SU-DHL-6 (cell line): ENCODE results near the gene MAST1.

Experiments used
- H2AFZ ChIP-seq: fragments of 200-600 bp; sonication (generic); 2 replicates; pipeline ENCODE4 v1.6.1; 2014; ENCODE audit warnings: low read depth, mild to moderate bottlenecking, moderate library complexity, mixed read lengths, antibody characterized with exemption, low read length; ENCODE audit not compliant: severe bottlenecking
- H3F3A ChIP-seq: fragments of 200-600 bp; shearing (Covaris generic); 2 replicates; pipeline ENCODE4 v1.6.0; 2016; ENCODE audit warnings: antibody characterized with exemption, mild to moderate bottlenecking; ENCODE audit not compliant: insufficient read depth
- H3K27ac ChIP-seq: fragments of 200-600 bp; sonication (generic); 2 replicates; pipeline ENCODE4 v1.5.1; 2016; ENCODE audit warnings: low read depth, mild to moderate bottlenecking, low read length, moderate library complexity, mixed read lengths
- H3K27me3 ChIP-seq: fragments of 200-600 bp; sonication (generic), shearing (Covaris generic); 2 replicates; pipeline ENCODE4 v1.6.0; 2014; ENCODE audit warnings: mild to moderate bottlenecking, low read length
- H3K36me3 ChIP-seq: fragments of 200-600 bp; sonication (generic); 2 replicates; pipeline ENCODE4 v1.6.1; 2014; ENCODE audit warnings: mild to moderate bottlenecking, low read length, mixed read lengths
- H3K4me2 ChIP-seq: fragments of 300-600, 200-600 bp; shearing (Covaris generic), sonication (generic); 2 replicates; pipeline ENCODE4 v1.6.0; 2014; ENCODE audit warnings: low read length, low read depth, mild to moderate bottlenecking; ENCODE audit not compliant: poor library complexity, severe bottlenecking
- H3K4me3 ChIP-seq: fragments of 200-600 bp; sonication (generic); 2 replicates; pipeline ENCODE4 v1.5.1; 2014; ENCODE audit warnings: antibody characterized with exemption, low read length, mild to moderate bottlenecking, mixed read lengths; ENCODE audit not compliant: insufficient read depth, poor library complexity, severe bottlenecking
- H3K79me2 ChIP-seq: fragments of 200-600 bp; sonication (generic); 2 replicates; pipeline ENCODE4 v1.6.1; 2014; ENCODE audit warnings: mild to moderate bottlenecking, low read length, moderate library complexity; ENCODE audit not compliant: insufficient read depth
- H3K9ac ChIP-seq: fragments of 200-600 bp; sonication (generic); 2 replicates; pipeline ENCODE4 v1.7.0; 2014; ENCODE audit warnings: mild to moderate bottlenecking, low read length
- H3K9me2 ChIP-seq: fragments of 200-600 bp; sonication (generic); replicated peaks from 2 replicates; pipeline ENCODE4 v1.6.1; 2014; ENCODE audit warnings: low read length; ENCODE audit not compliant: insufficient read depth
- H3K9me3 ChIP-seq: fragments of 200-600 bp; sonication (generic); 2 replicates; pipeline ENCODE4 v1.6.1; 2014; ENCODE audit warnings: low read length, mixed read lengths; ENCODE audit not compliant: insufficient read depth
- H4K20me1 ChIP-seq: fragments of 200-600 bp; sonication (generic); 2 replicates; pipeline ENCODE4 v1.6.1; 2014; ENCODE audit warnings: low read depth, mild to moderate bottlenecking, antibody characterized with exemption, low read length, moderate library complexity, mixed read lengths
- CTCF ChIP-seq: fragments of 200-600 bp; sonication (generic); IDR thresholded peaks from one replicate; pipeline ENCODE4 v1.5.1; 2017; ENCODE audit warnings: antibody characterized with exemption, mild to moderate bottlenecking, low read length, moderate library complexity; ENCODE audit not compliant: insufficient read depth, poor library complexity, severe bottlenecking
- EZH2phosphoT487 ChIP-seq: fragments of 200-600 bp; sonication (generic), shearing (Covaris generic); conservative IDR thresholded peaks from 2 replicates; pipeline ENCODE4 v1.6.1; 2018; ENCODE audit warnings: mild to moderate bottlenecking, antibody characterized with exemption, low read length, moderate library complexity, mixed read lengths

Gene MAST1

DNA sequence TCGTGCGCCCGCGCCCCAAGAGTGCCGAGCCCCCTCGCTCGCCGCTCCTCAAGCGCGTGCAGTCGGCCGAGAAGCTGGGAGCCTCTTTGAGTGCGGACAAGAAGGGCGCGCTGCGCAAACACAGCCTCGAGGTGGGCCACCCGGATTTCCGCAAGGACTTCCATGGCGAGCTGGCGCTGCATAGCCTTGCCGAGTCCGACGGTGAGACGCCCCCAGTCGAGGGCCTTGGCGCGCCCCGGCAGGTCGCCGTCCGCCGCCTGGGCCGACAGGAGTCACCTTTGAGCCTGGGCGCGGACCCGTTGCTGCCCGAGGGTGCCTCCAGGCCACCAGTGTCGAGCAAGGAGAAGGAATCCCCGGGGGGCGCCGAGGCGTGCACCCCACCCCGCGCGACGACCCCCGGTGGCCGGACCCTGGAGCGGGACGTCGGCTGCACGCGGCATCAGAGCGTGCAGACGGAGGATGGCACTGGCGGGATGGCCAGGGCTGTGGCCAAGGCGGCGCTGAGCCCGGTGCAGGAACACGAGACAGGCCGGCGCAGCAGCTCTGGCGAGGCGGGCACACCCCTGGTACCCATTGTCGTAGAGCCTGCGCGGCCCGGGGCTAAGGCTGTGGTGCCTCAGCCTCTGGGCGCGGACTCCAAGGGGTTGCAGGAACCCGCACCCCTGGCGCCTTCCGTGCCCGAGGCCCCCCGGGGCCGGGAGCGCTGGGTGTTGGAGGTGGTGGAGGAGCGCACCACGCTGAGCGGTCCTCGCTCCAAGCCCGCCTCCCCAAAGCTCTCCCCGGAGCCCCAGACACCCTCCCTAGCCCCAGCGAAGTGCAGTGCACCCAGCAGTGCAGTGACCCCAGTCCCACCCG lies 35.8 kb downstream of the MAST1 start:
- Histone ChIP-seq H3K9ac (no peak overlapping the region), H3K4me3 (no peak overlapping the region), H2AFZ (no peak overlapping the region), H3F3A (peaks cover 5% of the 10 kb centered on the region; the same call in 1 of the 2 replicates), H3K27ac (no peak overlapping the region), H3K79me2 (no peaks in the 10 kb centered on the region), H4K20me1 (no peaks in the 10 kb centered on the region), H3K9me2 (no peaks in the 10 kb centered on the region), H3K4me2 (no peak overlapping the region), H3K36me3 (no peaks in the 10 kb centered on the region), H3K27me3 (no peaks in the 10 kb centered on the region), H3K9me3 (no peaks in the 10 kb centered on the region)
- TF ChIP-seq CTCF (no peak), EZH2phosphoT487 (no peak)

GRCh38 chr19:12875086-12875485 lies 36.8 kb downstream of the MAST1 start:
- H3K9ac ChIP-seq, result no peak overlapping the region
- H3K27me3 ChIP-seq, result no peaks in the 10 kb centered on the region
- H3K79me2 ChIP-seq, result peaks cover 1% of the 10 kb centered on the region; the same call in 1 of the 2 replicates
- H4K20me1 ChIP-seq, result no peaks in the 10 kb centered on the region
- peaks cover 5% of the 10 kb centered on the region; the same call in 1 of the 2 replicates for H3F3A ChIP-seq
- H3K36me3 ChIP-seq, result no peaks in the 10 kb centered on the region
- H3K9me2 ChIP-seq, result no peaks in the 10 kb centered on the region
- no peak overlapping the region for H3K4me2 ChIP-seq
- no peak overlapping the region for H3K27ac ChIP-seq
- H2AFZ ChIP-seq, result no peak overlapping the region
- TF ChIP-seq CTCF, result no peak
- no peak for TF ChIP-seq EZH2phosphoT487
- no peak overlapping the region for H3K4me3 ChIP-seq
- no peaks in the 10 kb centered on the region for H3K9me3 ChIP-seq

DNA sequence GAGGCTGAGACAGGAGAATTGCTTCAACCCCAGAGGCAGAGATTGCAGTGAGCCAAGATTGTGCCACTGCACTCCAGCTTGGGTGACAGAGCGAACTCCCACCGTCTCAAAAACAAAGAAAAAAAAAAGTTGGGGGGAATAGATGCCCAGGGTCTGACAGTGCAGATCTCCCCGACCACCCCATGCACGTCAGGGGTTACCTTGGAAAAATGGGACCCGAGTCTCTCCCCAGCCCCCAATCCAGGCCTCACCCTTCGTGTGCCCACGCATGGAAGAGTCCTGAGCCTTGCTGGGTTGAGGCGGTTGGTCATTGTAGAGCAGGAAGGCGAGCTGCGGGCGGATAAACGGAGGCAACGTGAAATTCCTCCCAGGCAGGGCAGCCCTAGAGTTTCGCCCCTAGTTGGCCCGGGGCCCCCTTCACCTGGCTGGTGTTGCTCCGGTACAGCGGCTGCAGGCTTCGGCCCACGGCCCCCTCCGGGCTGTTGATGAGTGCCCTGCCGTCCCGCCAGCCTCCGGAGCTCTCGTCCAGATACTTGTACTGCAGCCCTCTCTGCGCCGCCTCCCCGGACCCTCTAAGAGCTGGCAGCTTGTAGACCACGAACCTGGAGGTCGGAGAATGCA lies 42.3 kb downstream of the MAST1 start:
- peak overlapping the region; percentile 71 for H3K27ac ChIP-seq
- H3K9me2 ChIP-seq, result no peaks in the 10 kb centered on the region
- no peaks in the 10 kb centered on the region for H3K36me3 ChIP-seq
- peak overlapping the region; percentile 65 for H3K4me2 ChIP-seq
- no peaks in the 10 kb centered on the region for H3K27me3 ChIP-seq
- peaks cover 6% of the 10 kb centered on the region; the same call in 1 of the 2 replicates for H3F3A ChIP-seq
- H3K9me3 ChIP-seq, result peaks cover 13% of the 10 kb centered on the region; the same call in 1 of the 2 replicates
- peaks cover 6% of the 10 kb centered on the region; the same call in 1 of the 2 replicates for H3K79me2 ChIP-seq
- H3K4me3 ChIP-seq, result peak overlapping the region; percentile 94
- H3K9ac ChIP-seq, result peak overlapping the region; percentile 90
- H4K20me1 ChIP-seq, result no peaks in the 10 kb centered on the region
- H2AFZ ChIP-seq, result peak overlapping the region; percentile 90
- no peak for TF ChIP-seq CTCF
- TF ChIP-seq EZH2phosphoT487, result no peak
